ENCODE results near the gene ANGPTL2.

The ANGPTL2 gene

GRCh38 chr9:127074561-127075548 lies 47.6 kb downstream of the ANGPTL2 start:
- DNase-seq: no peak

DNA sequence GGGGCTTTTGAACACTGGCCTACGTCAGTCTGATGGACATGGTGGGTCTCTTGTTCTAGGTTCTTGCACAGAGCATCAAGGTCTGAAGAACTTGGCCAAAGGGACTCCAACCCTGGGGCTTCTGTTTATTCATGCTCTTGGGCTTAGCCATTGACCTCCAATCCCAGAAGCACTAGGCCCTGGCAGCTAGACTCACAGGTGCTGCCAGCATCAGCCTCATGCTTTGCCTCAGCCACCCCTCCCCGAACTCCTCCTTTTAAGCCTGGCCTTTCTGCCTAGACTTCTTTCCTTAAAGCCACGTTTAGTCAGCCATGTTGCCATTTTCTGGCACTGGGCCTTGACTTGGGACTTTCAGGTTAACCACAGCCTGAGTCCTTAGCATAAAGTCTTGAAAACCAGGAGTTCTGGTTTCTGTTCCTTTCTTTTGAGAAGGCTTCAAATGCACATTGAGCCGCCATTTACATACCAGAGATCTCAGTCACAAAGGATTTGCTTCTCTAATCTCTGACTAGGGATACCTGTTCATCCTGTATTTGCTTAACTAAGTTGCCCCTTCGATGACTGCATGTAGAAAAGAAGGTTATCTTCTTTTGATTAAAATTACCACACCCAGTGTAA lies 54.7 kb downstream of the ANGPTL2 start:
- no peak for DNase-seq

DNA sequence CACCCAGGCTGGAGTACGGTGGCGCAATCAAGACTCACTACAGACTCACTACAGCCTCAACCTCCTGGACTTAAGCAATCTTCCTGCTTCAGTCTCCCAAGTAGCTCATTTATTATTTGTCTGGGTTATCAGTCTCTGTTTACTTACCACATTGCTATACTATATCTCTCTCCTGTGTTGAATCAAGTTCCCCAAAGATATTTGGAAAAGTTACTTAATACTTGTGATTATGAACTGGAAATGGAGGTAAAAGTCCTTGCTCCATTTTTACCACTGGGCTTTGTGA lies 55.6 kb downstream of the ANGPTL2 start:
- DNase-seq: no peak

DNA sequence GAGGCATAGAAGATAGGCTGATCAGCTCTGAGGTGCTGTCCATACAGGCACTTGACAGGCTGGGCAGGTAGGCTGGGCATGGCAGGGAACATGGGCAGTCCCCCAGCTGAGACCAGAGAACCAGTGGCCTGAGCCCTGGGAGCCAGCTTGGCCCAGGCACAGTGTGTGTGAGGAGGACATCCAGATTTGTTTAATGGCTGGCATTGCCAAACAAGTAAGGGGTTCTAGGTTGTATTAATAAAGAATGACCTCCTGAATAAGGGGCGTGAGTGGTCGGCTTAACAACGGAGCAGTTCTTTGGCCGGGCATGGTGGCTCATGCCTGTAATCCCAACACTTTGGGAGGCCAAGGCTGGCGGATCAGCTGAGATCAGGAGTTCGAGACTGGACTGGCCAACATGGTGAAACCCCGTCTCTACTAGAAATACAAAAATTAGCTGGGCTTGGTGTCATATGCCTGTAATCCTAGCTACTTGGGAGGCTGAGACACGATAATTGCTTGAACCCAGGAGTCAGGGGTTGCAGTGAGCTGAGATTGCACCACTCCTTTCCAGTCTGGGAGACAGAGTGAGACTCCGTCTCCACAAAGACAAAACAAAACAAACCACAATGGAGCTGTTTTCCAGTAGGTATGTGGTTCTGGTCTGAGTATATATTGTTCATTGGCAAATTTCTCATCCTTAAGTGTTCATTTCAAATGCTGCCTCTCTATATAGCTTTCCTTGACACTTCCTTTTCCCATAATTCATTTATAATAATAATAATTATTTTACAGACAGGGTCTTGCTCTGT lies 56.2 kb downstream of the ANGPTL2 start:
- DNase-seq: no peak

DNA sequence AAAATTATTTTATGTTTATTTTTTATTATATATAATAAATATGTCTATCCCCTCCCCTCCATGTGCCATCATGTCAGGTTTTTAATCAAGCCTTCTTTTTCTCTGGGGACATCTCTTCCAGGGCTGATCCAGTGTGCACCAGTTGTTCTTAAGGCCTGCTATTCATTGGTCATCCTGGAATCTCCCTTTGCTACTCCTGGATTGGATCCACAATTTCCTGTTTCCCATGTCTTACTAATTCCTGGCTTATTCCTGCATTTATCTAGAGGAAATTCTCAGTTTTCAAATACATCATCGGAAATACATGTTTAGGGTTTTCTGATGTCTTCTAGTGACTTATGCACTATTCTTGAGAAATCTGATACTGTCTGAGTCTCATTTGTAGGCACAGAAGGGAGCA lies 56.8 kb downstream of the ANGPTL2 start:
- no peak for DNase-seq

- DNase-seq: no peak
Measured at GRCh38 chr9:127064335-127064734, 58.1 kb downstream of the ANGPTL2 start.

- DNase-seq: no peak
Measured at GRCh38 chr9:127061411-127061810, 61.0 kb downstream of the ANGPTL2 start.

- DNase-seq: no peak
Measured at GRCh38 chr9:127059765-127060361, 62.6 kb downstream of the ANGPTL2 start.

GRCh38 chr9:127059030-127059429 lies 63.4 kb downstream of the ANGPTL2 start:
- no peak for DNase-seq

GRCh38 chr9:127058645-127059021 lies 63.8 kb downstream of the ANGPTL2 start:
- no peak for DNase-seq

- DNase-seq: no peak
Measured at GRCh38 chr9:127058011-127058644, 64.3 kb downstream of the ANGPTL2 start.

DNA sequence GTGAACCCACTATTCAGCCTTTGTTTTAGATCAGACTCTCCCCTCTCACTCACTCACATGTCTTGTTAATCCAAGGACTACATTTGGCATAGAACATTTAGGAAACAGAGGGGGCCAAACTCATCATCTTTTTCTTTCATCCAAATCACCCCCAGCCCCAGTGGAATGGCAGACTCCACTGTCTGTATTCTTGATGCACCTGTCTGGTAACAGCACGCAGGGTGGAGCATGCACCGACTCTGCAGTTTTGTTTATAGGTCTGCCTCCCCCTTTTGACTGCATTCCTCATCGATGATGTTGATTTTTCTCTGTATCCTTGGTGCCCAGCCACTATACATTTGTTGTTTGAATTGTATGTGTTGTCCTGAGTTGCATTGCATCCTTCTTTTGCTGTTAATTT lies 66.0 kb downstream of the ANGPTL2 start:
- DNase-seq: no peak

DNA sequence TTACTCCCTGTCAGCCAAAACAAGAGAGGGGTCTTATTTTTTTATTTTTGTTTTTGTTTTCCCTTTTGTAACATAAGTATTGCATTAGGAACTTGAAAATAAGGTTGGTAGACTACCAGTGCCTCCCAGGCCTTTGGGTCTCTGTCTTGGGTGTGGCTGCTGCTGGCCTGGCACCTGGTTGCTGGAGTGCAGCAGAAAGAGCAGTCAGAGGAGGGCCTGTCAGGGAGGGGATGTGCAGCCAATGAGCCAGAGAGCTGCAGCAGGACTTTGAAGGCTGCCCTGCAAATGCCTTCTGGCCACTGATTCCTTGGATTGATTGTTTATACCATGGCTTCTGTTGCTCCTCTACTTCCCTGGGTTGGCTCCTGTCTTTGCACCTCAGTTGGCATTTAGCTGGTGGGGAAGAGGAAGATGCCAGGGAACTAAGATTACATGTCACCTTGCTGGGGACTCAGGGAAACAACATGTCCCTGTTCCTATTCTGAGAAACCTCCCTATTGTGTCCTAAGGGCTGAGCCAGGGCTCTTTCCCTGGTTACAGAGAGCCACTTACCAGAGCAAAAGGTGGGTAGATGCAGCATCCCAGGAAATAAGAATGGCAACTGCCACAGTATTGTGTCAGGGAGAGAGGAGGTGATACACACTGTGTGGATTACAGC lies 66.6 kb downstream of the ANGPTL2 start:
- no peak for DNase-seq

DNA sequence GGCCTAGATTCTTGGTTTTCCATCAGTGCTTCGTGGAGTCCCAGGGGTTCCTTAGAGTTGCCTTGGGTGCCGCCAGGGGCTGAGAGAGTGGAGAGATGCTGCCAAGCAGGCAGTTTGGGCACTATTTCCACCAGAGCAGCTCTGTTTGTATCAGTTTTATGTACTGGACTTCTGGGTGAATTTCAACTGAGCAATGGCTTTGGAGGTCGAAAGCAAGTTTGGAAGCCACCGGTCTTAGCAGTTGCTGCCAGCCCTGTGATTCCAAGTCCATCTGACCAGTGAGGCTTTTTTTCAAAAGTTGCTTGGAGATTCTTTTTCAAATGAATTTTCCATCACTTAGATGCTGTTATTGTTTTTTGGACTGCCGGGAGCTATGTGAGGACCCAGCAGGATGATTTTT lies 68.5 kb downstream of the ANGPTL2 start:
- no peak for DNase-seq

DNA sequence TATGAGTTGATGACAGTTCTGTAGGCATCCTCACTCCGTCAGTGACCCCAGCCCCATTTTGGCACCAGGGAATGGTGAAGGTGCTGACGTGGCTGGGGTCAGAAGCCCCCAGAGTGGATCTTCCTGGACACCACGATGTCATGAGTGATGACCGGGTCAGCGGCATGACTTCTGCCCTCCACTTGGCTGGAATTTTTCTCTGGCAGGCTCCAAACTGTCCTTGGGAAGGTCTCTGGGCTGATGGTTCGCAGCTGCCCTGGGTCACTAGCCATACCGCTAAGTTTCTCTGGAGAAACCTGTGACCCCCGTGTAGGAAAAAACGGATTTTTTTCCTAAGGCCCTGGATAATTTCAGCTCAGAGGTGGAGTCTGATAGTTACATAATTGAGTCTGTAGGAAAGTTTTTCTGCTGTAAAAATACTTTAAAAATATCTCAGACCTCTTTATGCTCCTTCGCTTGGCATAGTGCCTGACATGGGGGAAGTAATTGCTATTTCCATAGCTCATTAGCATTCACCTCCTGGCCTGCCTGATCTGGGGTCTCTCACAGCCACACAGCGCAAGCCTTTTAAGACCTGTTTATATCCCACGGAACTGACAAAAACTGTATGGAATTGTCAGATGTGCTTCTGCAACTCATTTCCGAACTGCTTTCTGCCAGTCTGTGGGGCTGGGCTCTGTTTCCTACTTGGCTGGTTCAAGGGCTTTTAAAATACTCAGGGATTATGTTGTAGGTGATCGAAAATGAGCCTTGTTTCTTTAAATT lies 69.2 kb downstream of the ANGPTL2 start:
- no peak for DNase-seq

DNA sequence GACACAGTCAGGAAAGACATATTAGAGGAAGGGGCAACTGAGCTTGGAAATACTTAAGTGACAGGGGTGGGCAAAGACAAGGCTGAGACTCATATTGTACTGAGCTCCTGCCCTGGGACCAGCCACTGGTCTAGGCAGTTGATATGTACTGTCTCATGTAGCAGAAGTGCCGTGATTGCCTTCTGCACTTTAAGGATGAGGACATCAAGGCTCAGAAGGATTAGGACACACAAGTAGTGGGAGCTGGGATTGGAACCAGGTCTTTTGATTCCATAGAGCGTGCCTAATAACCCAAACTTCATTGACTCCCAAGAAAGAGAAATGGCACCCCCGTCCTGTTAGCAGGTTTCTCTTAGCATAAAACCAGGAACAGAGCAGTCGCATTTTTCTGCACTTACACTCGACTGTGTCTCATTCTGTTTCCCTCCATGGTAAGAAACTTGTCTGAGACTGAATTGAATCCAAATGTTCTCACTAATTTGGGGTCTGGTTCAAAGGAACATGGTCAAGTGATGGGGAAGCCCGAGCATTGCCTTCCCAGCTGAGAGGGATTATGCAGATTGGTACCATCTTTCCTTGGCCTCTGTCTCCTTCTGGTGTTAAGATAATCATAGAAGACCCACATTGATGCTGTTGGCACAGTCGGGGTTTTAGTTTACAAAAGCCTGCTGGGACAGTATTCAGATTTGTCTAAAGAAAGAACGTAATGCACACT lies 70.4 kb downstream of the ANGPTL2 start:
- DNase-seq: no peak

- no peak for DNase-seq
Measured at GRCh38 chr9:127050591-127051001, 71.8 kb downstream of the ANGPTL2 start.

DNA sequence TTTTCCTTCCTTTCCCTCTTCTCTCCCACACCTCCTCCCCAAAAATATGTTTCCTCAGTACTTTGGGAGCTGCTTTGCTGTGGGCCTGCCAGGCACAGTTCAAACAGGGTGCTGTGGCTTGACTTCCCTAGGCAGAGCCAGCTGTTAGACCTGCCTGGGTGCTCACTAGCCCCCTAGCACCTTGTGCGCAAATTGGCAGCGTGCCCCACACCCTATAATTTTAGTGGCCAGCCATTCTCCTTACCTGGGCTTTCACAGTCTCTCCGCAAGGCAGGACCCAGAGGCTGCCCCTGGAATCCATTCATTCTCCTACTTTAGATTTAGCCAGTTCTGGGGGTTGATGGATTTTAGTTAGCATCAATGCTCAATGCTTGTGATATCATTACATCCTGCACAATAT lies 72.3 kb downstream of the ANGPTL2 start:
- DNase-seq: no peak

- no peak for DNase-seq
Measured at GRCh38 chr9:127049581-127049980, 72.9 kb downstream of the ANGPTL2 start.

DNA sequence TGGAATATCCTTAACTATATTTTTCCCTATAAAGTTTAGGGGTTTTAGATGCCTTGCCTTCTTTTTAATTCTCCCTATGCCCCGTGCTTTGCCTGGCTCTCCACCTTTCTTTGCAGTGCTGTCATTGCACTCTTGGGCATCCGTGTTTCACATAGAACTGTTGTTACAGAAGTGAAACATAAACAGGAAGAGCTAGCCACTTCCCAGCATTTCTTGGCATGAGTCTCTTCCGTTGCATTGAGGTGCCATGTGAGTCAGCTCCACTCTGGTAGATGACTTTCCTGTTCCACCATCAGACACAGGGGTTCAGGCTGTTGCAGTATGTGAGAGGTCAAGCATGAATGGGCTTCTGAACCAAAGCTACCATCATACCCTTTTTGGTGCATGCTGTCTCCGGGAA lies 73.4 kb downstream of the ANGPTL2 start:
- DNase-seq: no peak

DNA sequence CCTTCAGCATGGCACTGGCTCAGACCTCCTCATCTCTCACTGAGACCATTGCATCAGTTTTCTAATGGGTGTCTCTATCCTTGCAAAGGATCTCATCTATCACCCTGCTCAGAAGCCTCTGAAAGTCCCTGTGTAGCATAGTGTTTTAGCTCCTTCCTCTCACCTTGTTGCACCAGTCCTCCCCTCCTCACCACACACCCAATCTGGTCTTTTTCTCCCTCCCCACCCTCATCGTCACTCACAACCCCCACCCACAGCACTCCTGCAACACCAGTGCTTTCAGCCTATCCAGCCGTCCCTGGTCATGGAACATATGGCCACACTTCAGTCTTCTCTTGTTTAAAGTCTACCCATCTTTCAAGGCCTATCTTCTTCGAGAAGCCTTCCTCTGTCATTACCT lies 74.5 kb downstream of the ANGPTL2 start:
- no peak for DNase-seq
